H9 (cell line): ENCODE measurements around the gene MYO7B. TPM values are rescaled to one million over a fixed set of nuclear protein-coding genes. Genes with fewer than 3 reads are reported as not detected.

Source experiments
- DNase-seq: peaks from one replicate; pipeline ENCODE4 v3.0.0-alpha.2; 2017
- H2AFZ ChIP-seq: one replicate; pipeline ENCODE4 v1.6.1; 2013; ENCODE audit warnings: mild to moderate bottlenecking, low read length, control low read depth, moderate library complexity
- H2AK5ac ChIP-seq: 2 replicates; pipeline ENCODE4 v1.6.1; 2013; ENCODE audit warnings: low read length, control low read depth, mixed read lengths; ENCODE audit not compliant: insufficient read length
- H2BK120ac ChIP-seq: one replicate; pipeline ENCODE4 v1.6.1; 2013; ENCODE audit warnings: low read depth, mild to moderate bottlenecking, low read length, control low read depth, inconsistent platforms; ENCODE audit not compliant: poor library complexity, severe bottlenecking
- H2BK12ac ChIP-seq: 2 replicates; pipeline ENCODE4 v1.6.1; 2013; ENCODE audit warnings: low read length, control low read depth, mixed read lengths, low read depth; ENCODE audit not compliant: insufficient read length
- H2BK15ac ChIP-seq: 2 replicates; pipeline ENCODE4 v1.6.1; 2013; ENCODE audit warnings: low read depth, low read length, control low read depth
- H2BK20ac ChIP-seq: one replicate; pipeline ENCODE4 v1.6.1; 2013; ENCODE audit warnings: low read depth, mild to moderate bottlenecking, low read length, control low read depth, inconsistent platforms; ENCODE audit not compliant: poor library complexity, severe bottlenecking
- H2BK5ac ChIP-seq: 2 replicates; pipeline ENCODE4 v1.6.1; 2013; ENCODE audit warnings: low read length, control low read depth, mixed read lengths; ENCODE audit not compliant: insufficient read length
- H3K14ac ChIP-seq: 2 replicates; pipeline ENCODE4 v1.6.1; 2013; ENCODE audit warnings: low read length, control low read depth; ENCODE audit not compliant: insufficient read depth
- H3K18ac ChIP-seq: 2 replicates; pipeline ENCODE4 v1.6.1; 2013; ENCODE audit warnings: low read depth, mild to moderate bottlenecking, mixed read lengths, low read length, control low read depth; ENCODE audit not compliant: insufficient read length
- H3K23ac ChIP-seq: 2 replicates; pipeline ENCODE4 v1.6.1; 2013; ENCODE audit warnings: low read length, control low read depth, mixed read lengths, low read depth; ENCODE audit not compliant: insufficient read length
- H3K23me2 ChIP-seq: 2 replicates; pipeline ENCODE4 v1.6.1; 2013; ENCODE audit warnings: low read depth, mild to moderate bottlenecking, mixed read lengths, low read length, control low read depth; ENCODE audit not compliant: insufficient read length, poor library complexity, severe bottlenecking
- H3K27ac ChIP-seq: 2 replicates; pipeline ENCODE4 v1.5.1; 2013; ENCODE audit warnings: low read length, control low read depth, mixed read lengths, low read depth; ENCODE audit not compliant: insufficient read length
- H3K27me3 ChIP-seq: 2 replicates; pipeline ENCODE4 v1.6.1; 2013; ENCODE audit warnings: low read length, control low read depth, inconsistent platforms; ENCODE audit not compliant: insufficient read depth
- H3K4ac ChIP-seq: 2 replicates; pipeline ENCODE4 v1.6.1; 2013; ENCODE audit warnings: low read depth, mild to moderate bottlenecking, control low read depth, inconsistent platforms, low read length, moderate library complexity
- H3K4me1 ChIP-seq: 2 replicates; pipeline ENCODE4 v1.6.1; 2013; ENCODE audit warnings: low read length, control low read depth, inconsistent platforms; ENCODE audit not compliant: insufficient read depth
- H3K4me2 ChIP-seq: 2 replicates; pipeline ENCODE4 v1.6.1; 2013; ENCODE audit warnings: low read length, control low read depth, mixed read lengths; ENCODE audit not compliant: insufficient read length, insufficient read depth
- H3K56ac ChIP-seq: 2 replicates; pipeline ENCODE4 v1.6.1; 2013; ENCODE audit warnings: low read depth, mild to moderate bottlenecking, mixed read lengths, low read length, control low read depth; ENCODE audit not compliant: insufficient read length
- H3K79me1 ChIP-seq: 2 replicates; pipeline ENCODE4 v1.6.1; 2013; ENCODE audit warnings: low read depth, mild to moderate bottlenecking, moderate library complexity, low read length, control low read depth, inconsistent platforms; ENCODE audit not compliant: insufficient read depth, poor library complexity, severe bottlenecking
- H3K79me2 ChIP-seq: 2 replicates; pipeline ENCODE4 v1.6.1; 2013; ENCODE audit warnings: low read length, control low read depth, inconsistent platforms; ENCODE audit not compliant: insufficient read depth
- H3K9ac ChIP-seq: 2 replicates; pipeline ENCODE4 v1.6.1; 2013; ENCODE audit warnings: low read length, control low read depth, mixed read lengths; ENCODE audit not compliant: insufficient read length; ENCODE audit errors: extremely low read depth
- H3K9me3 ChIP-seq: one replicate; pipeline ENCODE4 v1.6.1; 2013; ENCODE audit warnings: low read depth, low read length, inconsistent platforms; ENCODE audit not compliant: control insufficient read depth
- H3T11ph ChIP-seq: one replicate; pipeline ENCODE4 v1.6.1; 2013; ENCODE audit warnings: mild to moderate bottlenecking, low read length, control low read depth, inconsistent platforms
- H4K20me1 ChIP-seq: one replicate; pipeline ENCODE4 v1.6.1; 2013; ENCODE audit not compliant: control insufficient read depth, insufficient read length, insufficient read depth
- H4K5ac ChIP-seq: 2 replicates; pipeline ENCODE4 v1.6.1; 2013; ENCODE audit warnings: low read depth, mild to moderate bottlenecking, mixed read lengths, low read length, control low read depth; ENCODE audit not compliant: insufficient read length
- H4K8ac ChIP-seq: replicated peaks from 2 replicates; pipeline ENCODE4 v1.6.1; 2013; ENCODE audit warnings: low read length, control low read depth, mixed read lengths, low read depth; ENCODE audit not compliant: insufficient read length
- H4K91ac ChIP-seq: 2 replicates; pipeline ENCODE4 v1.6.1; 2013; ENCODE audit warnings: low read depth, mild to moderate bottlenecking, moderate library complexity, mixed read lengths, low read length, control low read depth; ENCODE audit not compliant: insufficient read length
- H3K27ac Mint-ChIP-seq, 3 experiments: 2 replicates in 2 of 3; 3 replicates in 1 of 3; pipeline ENCODE4 v1.8.0; 2020 to 2021; ENCODE audit warnings: mixed read lengths in 3 of 3, mild to moderate bottlenecking in 1 of 3, moderate library complexity in 1 of 3
- H3K27me3 Mint-ChIP-seq: 2 replicates; pipeline ENCODE4 v1.8.0; 2021; ENCODE audit warnings: low read depth, mild to moderate bottlenecking, moderate library complexity, mixed read lengths
- H3K36me3 Mint-ChIP-seq, 3 experiments: 2 replicates in 2 of 3; 3 replicates in 1 of 3; pipeline ENCODE4 v1.8.0; 2020 to 2021; ENCODE audit warnings: low read depth in 3 of 3, mixed read lengths in 3 of 3; ENCODE audit not compliant: insufficient read depth in 1 of 3
- H3K4me1 Mint-ChIP-seq, 2 experiments: 2 replicates each; pipeline ENCODE4 v1.8.0; 2020; ENCODE audit warnings: mixed read lengths in 2 of 2
- H3K4me3 Mint-ChIP-seq, 2 experiments: 2 replicates in 1 of 2; 3 replicates in 1 of 2; pipeline ENCODE4 v1.8.0; 2020 to 2021; ENCODE audit warnings: mild to moderate bottlenecking in 2 of 2, mixed read lengths in 2 of 2, moderate library complexity in 1 of 2
- H3K9me3 Mint-ChIP-seq, 2 experiments: 2 replicates in 1 of 2; 3 replicates in 1 of 2; pipeline ENCODE4 v1.8.0; 2020; ENCODE audit warnings: mild to moderate bottlenecking in 2 of 2, mixed read lengths in 2 of 2, moderate library complexity in 1 of 2
- WGBS: extraction: QIAGEN DNeasy Blood & Tissue Kit; methylation state at CpG from one replicate; pipeline ENCODE4 v1.1.7; 2013; ENCODE audit warnings: missing lambda C conversion rate, low lambda C conversion rate, mixed read lengths; ENCODE audit not compliant: insufficient read length; ENCODE audit errors: extremely low coverage; 5-methylcytosine and 5-hydroxymethylcytosine counted together
- total RNA-seq: library from RNA; stranded (reverse); gene quantifications from 2 replicates; pipeline ENCODE4 v1.2.1, GENCODE V29; 2021
- TF ChIP-seq, protein P1 (sequence below): fragments of 200-600 bp; sonication (generic); conservative IDR thresholded peaks from 3 replicates; pipeline ENCODE4 v1.8.0; 2021; ENCODE audit warnings: antibody characterized with exemption, mild to moderate bottlenecking

MYO7B gene
- total RNA-seq, 1 experiment from 2014 or later = not detected

GRCh38 chr2:127586136-127586535 is 50.7 kb downstream of the MYO7B start:
- Mint-ChIP-seq H3K36me3 (no peaks in the 10 kb centered on the region; a peak in 2 of 7 replicates), H3K27ac (peak overlapping the region in 1 of 3 experiments; percentile 27; a peak in 2 of 7 replicates), H3K4me1 (peaks cover 22 to 23% of the 10 kb centered on the region in 2 experiments), H3K4me3 (no peak overlapping the region), H3K27me3 (peaks cover 4% of the 10 kb centered on the region), H3K9me3 (no peaks in the 10 kb centered on the region)
- Histone ChIP-seq H2BK20ac (no peak overlapping the region), H3K56ac (no peak overlapping the region), H2BK15ac (no peak overlapping the region), H3K9ac (no peak overlapping the region), H4K5ac (no peak overlapping the region), H2BK12ac (no peak overlapping the region), H4K8ac (no peak overlapping the region), H3K27ac (no peak overlapping the region), H2AK5ac (no peak overlapping the region), H3K4ac (no peak overlapping the region), H2AFZ (no peak overlapping the region), H4K91ac (no peak overlapping the region), H3T11ph (no peak overlapping the region), H3K23ac (no peak overlapping the region), H3K27me3 (no peaks in the 10 kb centered on the region), H4K20me1 (no peaks in the 10 kb centered on the region), H3K4me1 (peaks cover 2% of the 10 kb centered on the region; the same call in 1 of the 2 replicates), H3K4me2 (no peak overlapping the region), H3K23me2 (no peaks in the 10 kb centered on the region), H2BK120ac (no peak overlapping the region), H3K18ac (no peak overlapping the region), H3K79me1 (no peaks in the 10 kb centered on the region), H2BK5ac (no peak overlapping the region), H3K14ac (no peak overlapping the region), H3K9me3 (no peaks in the 10 kb centered on the region), H3K79me2 (no peaks in the 10 kb centered on the region)
- no peak for DNase-seq
- TF ChIP-seq, protein P1, sequence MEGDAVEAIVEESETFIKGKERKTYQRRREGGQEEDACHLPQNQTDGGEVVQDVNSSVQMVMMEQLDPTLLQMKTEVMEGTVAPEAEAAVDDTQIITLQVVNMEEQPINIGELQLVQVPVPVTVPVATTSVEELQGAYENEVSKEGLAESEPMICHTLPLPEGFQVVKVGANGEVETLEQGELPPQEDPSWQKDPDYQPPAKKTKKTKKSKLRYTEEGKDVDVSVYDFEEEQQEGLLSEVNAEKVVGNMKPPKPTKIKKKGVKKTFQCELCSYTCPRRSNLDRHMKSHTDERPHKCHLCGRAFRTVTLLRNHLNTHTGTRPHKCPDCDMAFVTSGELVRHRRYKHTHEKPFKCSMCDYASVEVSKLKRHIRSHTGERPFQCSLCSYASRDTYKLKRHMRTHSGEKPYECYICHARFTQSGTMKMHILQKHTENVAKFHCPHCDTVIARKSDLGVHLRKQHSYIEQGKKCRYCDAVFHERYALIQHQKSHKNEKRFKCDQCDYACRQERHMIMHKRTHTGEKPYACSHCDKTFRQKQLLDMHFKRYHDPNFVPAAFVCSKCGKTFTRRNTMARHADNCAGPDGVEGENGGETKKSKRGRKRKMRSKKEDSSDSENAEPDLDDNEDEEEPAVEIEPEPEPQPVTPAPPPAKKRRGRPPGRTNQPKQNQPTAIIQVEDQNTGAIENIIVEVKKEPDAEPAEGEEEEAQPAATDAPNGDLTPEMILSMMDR = no peak
- WGBS = 100% methylated on average over 2 of the region's 6 CpGs
